Activated naive CD4-positive, alpha-beta T cell treated with anti-CD3 and anti-CD28 coated beads, Interleukin-2, amount 50 U/mL, for 72 hours (primary cell): Measurements from ENCODE around the gene HEMK1. TPM values are rescaled to one million over a fixed set of nuclear protein-coding genes. Genes with fewer than 3 reads are reported as not detected.
A peak's percentile ranks its signal among the peaks of the same experiment; 100 is the strongest.

ENCODE experiments used
- ATAC-seq, 2 donors: fragments of 150-1000 bp; cut with Tn5 transposase; 2 replicates each; pipeline ENCODE4 v1.10.0; 2021; ENCODE audit warnings: mild to moderate bottlenecking in 2 of 2, moderate library complexity in 2 of 2
- DNase-seq, 2 donors: peaks; one replicate each; pipeline ENCODE4 v3.0.0; 2021 to 2022; ENCODE audit warnings: low spot score in 2 of 2
- H3K27ac Mint-ChIP-seq, 2 donors: one replicate each; pipeline ENCODE4 v1.8.0; 2022; ENCODE audit warnings: mild to moderate bottlenecking in 2 of 2, mixed read lengths in 2 of 2
- H3K36me3 Mint-ChIP-seq, 2 donors: one replicate each; pipeline ENCODE4 v1.8.0; 2022; ENCODE audit warnings: mixed read lengths in 2 of 2
- H3K9me3 Mint-ChIP-seq, 2 donors: one replicate each; pipeline ENCODE4 v1.8.0; 2022; ENCODE audit warnings: mixed read lengths in 2 of 2
- total RNA-seq, 2 donors: library from RNA; stranded (reverse); gene quantifications; one replicate each; pipeline ENCODE4 v1.2.3, GENCODE V29; 2022

HEMK1 gene
- total RNA-seq, 2 donors from 2014 or later = 69.7 to 74.6 TPM

- peaks cover 6 to 13% of the 10 kb centered on the region in 2 donors for H3K36me3 Mint-ChIP-seq
- ATAC-seq (no peak), DNase-seq (no peak)
- H3K9me3 Mint-ChIP-seq = no peaks in the 10 kb centered on the region
- peak overlapping the region in 1 of 2 donors; percentile 53 for H3K27ac Mint-ChIP-seq
These were observed 5.0 kb upstream of the HEMK1 start for GRCh38 chr3:50564321-50564720.

- H3K9me3 Mint-ChIP-seq = no peaks in the 10 kb centered on the region
- H3K36me3 Mint-ChIP-seq = peaks cover 29 to 37% of the 10 kb centered on the region in 2 donors
- H3K27ac Mint-ChIP-seq = peak overlapping the region in 1 of 2 donors; percentile 10
- no peak for ATAC-seq
- DNase-seq = no peak
These were observed 2.3 kb upstream of the HEMK1 start for GRCh38 chr3:50567011-50567385.

- peaks cover 29 to 41% of the 10 kb centered on the region in 2 donors for H3K36me3 Mint-ChIP-seq
- H3K27ac Mint-ChIP-seq = peak within 1 kb of the TSS; percentile 98 to 99
- DNase-seq (peak; percentile 96 to 97), ATAC-seq (peak; percentile 80 to 84)
- no peaks in the 10 kb centered on the region for H3K9me3 Mint-ChIP-seq
These were observed 1.7 kb upstream of the HEMK1 start, which contains the start of gene C3orf18 for GRCh38 chr3:50567386-50568167. Gene C3orf18, minus strand, starts transcription at chr3:50567747. Its CDS starts 2,048 bp downstream, at chr3:50565699.

- no peak for ATAC-seq
- no peaks in the 10 kb centered on the region for H3K9me3 Mint-ChIP-seq
These were observed 1.4 kb downstream of the HEMK1 start for GRCh38 chr3:50570508-50571279.

GRCh38 chr3:50571486-50571885 is 2.2 kb downstream of the HEMK1 start:
- H3K36me3 Mint-ChIP-seq = peaks cover 44 to 50% of the 10 kb centered on the region in 2 donors
- ATAC-seq (no peak), DNase-seq (no peak)

More at GRCh38 chr3:50570508-50571279, 1.4 kb downstream of the HEMK1 start:
- Mint-ChIP-seq H3K27ac (peak overlapping the region; percentile 96 to 99), H3K36me3 (peaks cover 37 to 50% of the 10 kb centered on the region in 2 donors)
- no peak for DNase-seq

GRCh38 chr3:50572158-50572557 is 2.8 kb downstream of the HEMK1 start:
- peaks cover 48 to 50% of the 10 kb centered on the region in 2 donors for H3K36me3 Mint-ChIP-seq
- peak; percentile 10 to 24 for ATAC-seq
- H3K27ac Mint-ChIP-seq = peak overlapping the region; percentile 89 to 99

More at GRCh38 chr3:50571486-50571885, 2.2 kb downstream of the HEMK1 start:
- H3K27ac Mint-ChIP-seq = peak overlapping the region; percentile 96 to 99
- H3K9me3 Mint-ChIP-seq = no peaks in the 10 kb centered on the region

GRCh38 chr3:50572801-50573371 is 3.6 kb downstream of the HEMK1 start:
- DNase-seq = peak; percentile 32 to 72
- Mint-ChIP-seq H3K27ac (peak overlapping the region; percentile 89 to 99), H3K9me3 (no peaks in the 10 kb centered on the region), H3K36me3 (peaks cover 43 to 53% of the 10 kb centered on the region in 2 donors)
- peak; percentile 5 to 8 for ATAC-seq

More at GRCh38 chr3:50572158-50572557, 2.8 kb downstream of the HEMK1 start:
- peak; percentile 83 to 84 for DNase-seq
- H3K9me3 Mint-ChIP-seq = no peaks in the 10 kb centered on the region

- no peaks in the 10 kb centered on the region for H3K9me3 Mint-ChIP-seq
- ATAC-seq = peak; percentile 56 to 61
- H3K36me3 Mint-ChIP-seq = peaks cover 43 to 58% of the 10 kb centered on the region in 2 donors
- DNase-seq = peak; percentile 73 to 84
- peak overlapping the region; percentile 89 to 99 for H3K27ac Mint-ChIP-seq
These were observed 4.5 kb downstream of the HEMK1 start for GRCh38 chr3:50573566-50574443.

GRCh38 chr3:50574444-50574831 is 5.1 kb downstream of the HEMK1 start:
- Mint-ChIP-seq H3K9me3 (no peaks in the 10 kb centered on the region), H3K36me3 (peaks cover 47 to 52% of the 10 kb centered on the region in 2 donors), H3K27ac (peak overlapping the region; percentile 89 to 99)
- DNase-seq (peak in 1 of 2 donors; percentile 87), ATAC-seq (peak in 1 of 2 donors; percentile 60)

GRCh38 chr3:50575372-50575771 is 6.0 kb downstream of the HEMK1 start:
- no peak for DNase-seq

GRCh38 chr3:50577348-50577747 is 8.0 kb downstream of the HEMK1 start:
- H3K36me3 Mint-ChIP-seq = peaks cover 33 to 36% of the 10 kb centered on the region in 2 donors
- H3K9me3 Mint-ChIP-seq = no peaks in the 10 kb centered on the region
- DNase-seq (no peak), ATAC-seq (no peak)
- peak overlapping the region; percentile 63 to 65 for H3K27ac Mint-ChIP-seq

More at GRCh38 chr3:50575372-50575771, 6.0 kb downstream of the HEMK1 start:
- Mint-ChIP-seq H3K36me3 (peaks cover 38 to 43% of the 10 kb centered on the region in 2 donors), H3K9me3 (no peaks in the 10 kb centered on the region), H3K27ac (peak overlapping the region; percentile 89 to 99)
- ATAC-seq = no peak

GRCh38 chr3:50580683-50581458 is 11.5 kb downstream of the HEMK1 start:
- DNase-seq (no peak), ATAC-seq (no peak)

GRCh38 chr3:50581459-50581842 is 12.1 kb downstream of the HEMK1 start:
- DNase-seq (no peak), ATAC-seq (no peak)
- Mint-ChIP-seq H3K27ac (peak overlapping the region in 1 of 2 donors; percentile 74), H3K36me3 (peaks cover 40 to 47% of the 10 kb centered on the region in 2 donors), H3K9me3 (no peaks in the 10 kb centered on the region)

More at GRCh38 chr3:50580683-50581458, 11.5 kb downstream of the HEMK1 start:
- H3K36me3 Mint-ChIP-seq = peaks cover 40 to 53% of the 10 kb centered on the region in 2 donors
- H3K9me3 Mint-ChIP-seq = no peaks in the 10 kb centered on the region
- peak overlapping the region; percentile 36 to 74 for H3K27ac Mint-ChIP-seq

- H3K27ac Mint-ChIP-seq = peak overlapping the region; percentile 10 to 70
- no peak for DNase-seq
- H3K36me3 Mint-ChIP-seq = peaks cover 41 to 44% of the 10 kb centered on the region in 2 donors
- no peak for ATAC-seq
- H3K9me3 Mint-ChIP-seq = no peaks in the 10 kb centered on the region
These were observed 12.8 kb downstream of the HEMK1 start for GRCh38 chr3:50582083-50582482.

GRCh38 chr3:50583897-50584296 is 14.6 kb downstream of the HEMK1 start:
- ATAC-seq (no peak), DNase-seq (no peak)
- no peaks in the 10 kb centered on the region for H3K9me3 Mint-ChIP-seq
- peaks cover 30 to 51% of the 10 kb centered on the region in 2 donors for H3K36me3 Mint-ChIP-seq
- peak overlapping the region; percentile 86 to 99 for H3K27ac Mint-ChIP-seq
